H1 (cell line): Measurements from ENCODE around the gene C19orf44. TPM values are rescaled to one million over a fixed set of nuclear protein-coding genes. Genes with fewer than 3 reads are reported as not detected.
"Not testable (repeated sequence)": the region's sequence is repeated elsewhere in the genome, so short reads cannot be mapped to it uniquely, and the experiment has no call there.

Source experiments
- CTCF ChIA-PET: fragments of 300-600 bp; sonication (Branson Sonifier 250); formaldehyde crosslinking; loops from one replicate; lab custom pipeline; 2021; ENCODE audit not compliant: partially characterized antibody; lab: Charles Lee
- POLR2A ChIA-PET: fragments of 300-600 bp; sonication (Branson Sonifier 250); formaldehyde crosslinking; loops from one replicate; lab custom pipeline; 2021; ENCODE audit warnings: inconsistent platforms; ENCODE audit not compliant: partially characterized antibody; lab: Charles Lee
- DNase-seq, 2 experiments: peaks; one replicate each; pipeline versions ENCODE4 v3.0.0 to v3.0.0-alpha.2; 2010 to 2022; ENCODE audit warnings: low spot score in 2 of 2, low read depth in 1 of 2, mixed read lengths in 1 of 2
- FAIRE-seq: peaks from 2 replicates; lab custom pipeline; 2011; peaks lifted over from hg19 to GRCh38; lab: Jason Lieb, UNC
- H2AFZ ChIP-seq: 2 replicates; pipeline ENCODE4 v1.8.1; 2012; ENCODE audit warnings: low read length, inconsistent platforms
- H2AK5ac ChIP-seq: 2 replicates; pipeline ENCODE4 v1.6.1; 2013; ENCODE audit warnings: low read depth, low read length
- H2BK120ac ChIP-seq: replicated peaks from 2 replicates; pipeline ENCODE3; 2013; ENCODE audit warnings: low read depth, low read length, inconsistent platforms
- H2BK12ac ChIP-seq: 2 replicates; pipeline ENCODE4 v1.6.1; 2013; ENCODE audit warnings: low read depth, low read length
- H2BK15ac ChIP-seq: 2 replicates; pipeline ENCODE4 v1.6.1; 2013; ENCODE audit warnings: low read length
- H2BK20ac ChIP-seq: 2 replicates; pipeline ENCODE4 v1.6.1; 2013; ENCODE audit warnings: low read length
- H2BK5ac ChIP-seq: 2 replicates; pipeline ENCODE4 v1.6.1; 2013; ENCODE audit warnings: low read depth, low read length
- H3K14ac ChIP-seq: 2 replicates; pipeline ENCODE4 v1.6.1; 2013; ENCODE audit warnings: inconsistent platforms; ENCODE audit not compliant: insufficient read length
- H3K18ac ChIP-seq: 2 replicates; pipeline ENCODE4 v1.6.1; 2013; ENCODE audit warnings: low read length; ENCODE audit errors: extremely low read depth
- H3K23ac ChIP-seq: 2 replicates; pipeline ENCODE4 v1.6.1; 2013; ENCODE audit warnings: inconsistent platforms; ENCODE audit not compliant: insufficient read length
- H3K23me2 ChIP-seq: 2 replicates; pipeline ENCODE4 v1.6.1; 2013; ENCODE audit warnings: low read depth, low read length
- H3K27ac ChIP-seq: 2 replicates; pipeline ENCODE4 v1.6.1; 2011; ENCODE audit warnings: low read depth, low read length, inconsistent platforms
- H3K27me3 ChIP-seq, 4 experiments: replicated peaks in 1 of 4; 1 replicate in 1 of 4; 2 replicates in 3 of 4; pipeline versions ENCODE4 v1.6.1 to v1.8.1; 2011 to 2013; ENCODE audit warnings: low read length in 3 of 4, mild to moderate bottlenecking in 3 of 4, inconsistent platforms in 2 of 4, mixed read lengths in 2 of 4, moderate library complexity in 1 of 4; ENCODE audit not compliant: control insufficient read depth in 3 of 4, insufficient read depth in 3 of 4; ENCODE audit errors: extremely low read depth in 1 of 4
- H3K36me3 ChIP-seq, 4 experiments: 2 replicates each; pipeline versions ENCODE4 v1.6.1 to v1.8.1; 2011 to 2013; ENCODE audit warnings: mild to moderate bottlenecking in 4 of 4, low read length in 3 of 4, moderate library complexity in 2 of 4, control low read depth in 1 of 4, inconsistent platforms in 1 of 4; ENCODE audit not compliant: insufficient read depth in 4 of 4, control insufficient read depth in 2 of 4
- H3K4ac ChIP-seq: replicated peaks from 2 replicates; pipeline ENCODE3; 2013; ENCODE audit warnings: low read length, low read depth, mixed read lengths, inconsistent platforms; ENCODE audit not compliant: insufficient read length
- H3K4me1 ChIP-seq, 4 experiments: replicated peaks in 1 of 4; 1 replicate in 1 of 4; 2 replicates in 3 of 4; pipeline versions ENCODE4 v1.6.1 to v1.8.1; 2011 to 2013; ENCODE audit warnings: low read length in 3 of 4, inconsistent platforms in 2 of 4, mixed read lengths in 1 of 4; ENCODE audit not compliant: insufficient read depth in 4 of 4, control insufficient read depth in 3 of 4
- H3K4me2 ChIP-seq, 2 experiments: 2 replicates each; pipeline versions ENCODE4 v1.6.1 to v1.8.1; 2011 to 2013; ENCODE audit warnings: low read depth in 2 of 2, low read length in 2 of 2, control low read depth in 1 of 2, inconsistent platforms in 1 of 2, mild to moderate bottlenecking in 1 of 2; ENCODE audit not compliant: insufficient read depth in 1 of 2
- H3K4me3 ChIP-seq, 4 experiments: fragments of 200-600, 300-600 bp in 1 of 4; sonication (generic), shearing (Covaris generic), sonication (Bioruptor Twin) in 1 of 4; 2 replicates each; pipeline versions ENCODE4 v1.5.1 to v1.8.1; 2011 to 2016; ENCODE audit warnings: low read length in 4 of 4, low read depth in 3 of 4, control low read depth in 2 of 4, inconsistent platforms in 2 of 4, mild to moderate bottlenecking in 2 of 4, mixed read lengths in 1 of 4, moderate library complexity in 1 of 4; ENCODE audit not compliant: insufficient read depth in 2 of 4; ENCODE audit errors: extremely low read depth in 1 of 4
- H3K56ac ChIP-seq: replicated peaks from 2 replicates; pipeline ENCODE3; 2013; ENCODE audit warnings: low read depth, mild to moderate bottlenecking, mixed read lengths, low read length, inconsistent platforms; ENCODE audit not compliant: insufficient read length
- H3K79me1 ChIP-seq: 2 replicates; pipeline ENCODE4 v1.6.1; 2013; ENCODE audit warnings: low read depth, low read length, control low read depth
- H3K79me2 ChIP-seq, 2 experiments: 2 replicates each; pipeline versions ENCODE4 v1.6.1 to v1.8.1; 2012 to 2013; ENCODE audit warnings: low read length in 2 of 2, mild to moderate bottlenecking in 2 of 2, inconsistent platforms in 1 of 2; ENCODE audit not compliant: insufficient read depth in 2 of 2, control insufficient read depth in 1 of 2
- H3K9ac ChIP-seq, 4 experiments: replicated peaks in 1 of 4; 1 replicate in 1 of 4; 2 replicates in 3 of 4; pipeline versions ENCODE4 v1.6.1 to v1.8.1; 2011 to 2013; ENCODE audit warnings: low read depth in 3 of 4, low read length in 3 of 4, control low read depth in 2 of 4, mild to moderate bottlenecking in 2 of 4, moderate library complexity in 2 of 4, inconsistent platforms in 1 of 4; ENCODE audit errors: extremely low read depth in 1 of 4
- H3K9me3 ChIP-seq, 2 experiments: 2 replicates each; pipeline versions ENCODE4 v1.6.1 to v1.8.1; 2012 to 2013; ENCODE audit warnings: mild to moderate bottlenecking in 2 of 2, moderate library complexity in 2 of 2, control low read depth in 1 of 2, inconsistent platforms in 1 of 2, low read depth in 1 of 2, low read length in 1 of 2, mixed read lengths in 1 of 2; ENCODE audit not compliant: insufficient read depth in 2 of 2
- H4K20me1 ChIP-seq, 2 experiments: replicated peaks in 1 of 2; 2 replicates each; pipeline versions ENCODE3 to v1.8.1; 2011 to 2013; ENCODE audit warnings: inconsistent platforms in 2 of 2, low read length in 2 of 2, mild to moderate bottlenecking in 1 of 2; ENCODE audit not compliant: insufficient read depth in 2 of 2, control insufficient read depth in 1 of 2
- H4K5ac ChIP-seq: 2 replicates; pipeline ENCODE4 v1.6.1; 2013; ENCODE audit warnings: low read length, low read depth, mixed read lengths, inconsistent platforms; ENCODE audit not compliant: insufficient read length
- H4K8ac ChIP-seq: 2 replicates; pipeline ENCODE4 v1.8.0; 2013; ENCODE audit warnings: mild to moderate bottlenecking, moderate library complexity, low read length, inconsistent platforms; ENCODE audit not compliant: insufficient read depth; ENCODE audit errors: extremely low read depth
- H4K91ac ChIP-seq: replicated peaks from 2 replicates; pipeline ENCODE3; 2013; ENCODE audit warnings: low read length, mixed read lengths, inconsistent platforms; ENCODE audit not compliant: insufficient read length
- WGBS, 2 experiments: shearing (Covaris generic) in 1 of 2; methylation state at CpG; one replicate each; pipeline versions ENCODE4 v1.1.6 to v1.1.7; 2013 to 2015; ENCODE audit warnings: low lambda C conversion rate in 2 of 2, mixed read lengths in 2 of 2, inconsistent platforms in 1 of 2, low coverage in 1 of 2, missing lambda C conversion rate in 1 of 2; ENCODE audit not compliant: insufficient replicate concordance in 2 of 2, insufficient coverage in 1 of 2, insufficient read length in 1 of 2; ENCODE audit errors: extremely low coverage in 1 of 2, missing lambda C conversion rate in 1 of 2; 5-methylcytosine and 5-hydroxymethylcytosine counted together
- polyA plus RNA-seq, 7 experiments: library from polyadenylated mRNA; depleted of rRNA in 3 of 7; stranded (reverse) in 5 of 7; unstranded in 2 of 7; fragments of >200 nt in 5 of 7; fragments of 200-250 nt in 2 of 7; gene quantifications; 1 replicate in 5 of 7; 2 replicates in 1 of 7; 4 replicates in 1 of 7; pipeline versions ENCODE4 v1.2.1 to v1.2.3, GENCODE V29; 2011 to 2013; ENCODE audit warnings: missing spikeins in 2 of 7, mixed read lengths in 2 of 7
- total RNA-seq: library from RNA; stranded (reverse); fragmentation: NEBNext Ultra II Directional; extraction: Animal tissue kit (Norgen Biotek cat#: 25700); gene quantifications from 2 replicates; pipeline ENCODE4 v1.2.1, GENCODE V29; 2021

Gene C19orf44
- total and polyA plus RNA-seq, 2 of the 8 experiments (the other 6 are each of a cell fraction or from before 2014, with no cell fraction given), result 2.1 to 4.5 TPM

GRCh38 chr19:16506161-16506560 is 10.0 kb downstream of the C19orf44 start:
- H3K4ac ChIP-seq, H3K18ac ChIP-seq, H3K4me3 ChIP-seq, H2BK15ac ChIP-seq, H3K79me1 ChIP-seq, H4K8ac ChIP-seq, H3K27ac ChIP-seq, H2BK12ac ChIP-seq, H2AK5ac ChIP-seq, H3K27me3 ChIP-seq, H2AFZ ChIP-seq, DNase-seq, H2BK120ac ChIP-seq, FAIRE-seq, H2BK20ac ChIP-seq, H2BK5ac ChIP-seq, H4K20me1 ChIP-seq, H3K9me3 ChIP-seq, CTCF ChIA-PET, H3K79me2 ChIP-seq, H4K91ac ChIP-seq, H3K4me2 ChIP-seq, H3K23ac ChIP-seq, H3K4me1 ChIP-seq, H3K9ac ChIP-seq, H3K23me2 ChIP-seq, H3K36me3 ChIP-seq, H4K5ac ChIP-seq, H3K56ac ChIP-seq, H3K14ac ChIP-seq: not testable (repeated sequence)
- 94% methylated on average over 11 of the region's 11 CpGs; no CpG with 5 or more reads in 1 of the 2 experiments for WGBS, 2 experiments
- POLR2A ChIA-PET, result interaction anchor here (1.1 kb wide), 1 partner anchor 10 kb away, joined by 3 read pairs; the partner anchor contains the start of gene C19orf44
